HCT116 (cell line): Measurements from ENCODE around the gene GFY. TPM values are rescaled to one million over a fixed set of nuclear protein-coding genes. Genes with fewer than 3 reads are reported as not detected.

Experiments used
- ATAC-seq: fragments of 200-7000 bp; cut with Tn5 transposase; 2 replicates; pipeline ENCODE4 v1.9.1; 2020; ENCODE audit warnings: mild to moderate bottlenecking, moderate library complexity
- BruUV-seq: library from RNA; stranded (reverse); fragments of 400-500 nt; replicated peaks from 2 replicates; lab custom pipeline; 2021; lab: Mats Ljungman, UMichigan
- CTCF ChIA-PET: fragments of 300-600 bp; sonication (Branson Sonifier 250); formaldehyde crosslinking; loops from one replicate; lab custom pipeline; 2021; ENCODE audit warnings: antibody characterized with exemption; lab: Charles Lee
- POLR2A ChIA-PET: fragments of 300-600, 350-600 bp; sonication (Branson Sonifier 250); formaldehyde crosslinking; loops from one replicate; lab custom pipeline; 2021; ENCODE audit warnings: antibody characterized with exemption; lab: Charles Lee
- RAD21 ChIA-PET, 2 experiments: fragments of 300-600 bp; sonication (Branson Sonifier 250); formaldehyde crosslinking; loops; one replicate each; lab custom pipeline; 2023; ENCODE audit warnings: low total read pairs in 2 of 2; ENCODE audit not compliant: uncharacterized antibody in 2 of 2, unreplicated experiment in 2 of 2, low non-redundant PET in 1 of 2; lab: Charles Lee
- DNase-seq: peaks from one replicate; pipeline ENCODE4 v3.0.0-alpha.2; 2010; ENCODE audit warnings: low read depth, low spot score
- H2AFZ ChIP-seq: fragments of 200-600 bp; shearing (Covaris generic), sonication (generic); 2 replicates; pipeline ENCODE4 v1.6.1; 2017; ENCODE audit warnings: low read depth, mixed run types, mixed read lengths, antibody characterized with exemption, low read length; ENCODE audit not compliant: poor library complexity, severe bottlenecking
- H3K27ac ChIP-seq: 2 replicates; pipeline ENCODE4 v1.5.1; 2012; ENCODE audit warnings: low read depth, low read length
- H3K27me3 ChIP-seq: fragments of 200-600 bp; sonication (generic); 2 replicates; pipeline ENCODE4 v1.6.1; 2016; ENCODE audit warnings: mixed run types, low read length, mixed read lengths; ENCODE audit not compliant: insufficient read depth
- H3K36me3 ChIP-seq, 2 experiments: fragments of 200-500 bp in 1 of 2; fragments of 200-600 bp in 1 of 2; sonication (Bioruptor generic) in 1 of 2; sonication (generic) in 1 of 2; 2 replicates each; pipeline versions ENCODE4 v1.5.1 to v1.6.1; 2014 to 2016; ENCODE audit warnings: low read length in 2 of 2, inconsistent platforms in 1 of 2, mixed read lengths in 1 of 2, mixed run types in 1 of 2; ENCODE audit not compliant: insufficient read depth in 2 of 2, control insufficient read depth in 1 of 2
- H3K4me1 ChIP-seq, 2 experiments: fragments of 200-600 bp in 1 of 2; sonication (generic) in 1 of 2; 2 replicates each; pipeline versions ENCODE4 v1.5.1 to v1.6.1; 2012 to 2017; ENCODE audit warnings: low read length in 2 of 2, inconsistent platforms in 1 of 2, mild to moderate bottlenecking in 1 of 2, mixed read lengths in 1 of 2, mixed run types in 1 of 2, moderate library complexity in 1 of 2; ENCODE audit not compliant: insufficient read depth in 2 of 2, control insufficient read depth in 1 of 2
- H3K4me2 ChIP-seq: fragments of 200-600 bp; sonication (generic); 2 replicates; pipeline ENCODE4 v1.6.1; 2017; ENCODE audit warnings: mixed run types, low read length, mixed read lengths
- H3K4me3 ChIP-seq, 2 experiments: fragments of 200-600 bp in 1 of 2; sonication (generic) in 1 of 2; replicated peaks in 1 of 2; 2 replicates each; pipeline ENCODE4 v1.5.1; 2011 to 2016; ENCODE audit warnings: low read length in 2 of 2, control low read depth in 1 of 2, low read depth in 1 of 2, mild to moderate bottlenecking in 1 of 2, mixed read lengths in 1 of 2, mixed run types in 1 of 2
- H3K79me2 ChIP-seq: fragments of 200-600 bp; sonication (generic); 2 replicates; pipeline ENCODE4 v1.6.1; 2017; ENCODE audit warnings: mild to moderate bottlenecking, mixed run types, low read length, moderate library complexity, mixed read lengths; ENCODE audit not compliant: insufficient read depth
- H3K9ac ChIP-seq: fragments of 200-600 bp; sonication (generic); 2 replicates; pipeline ENCODE4 v1.6.1; 2016; ENCODE audit warnings: low read length, mixed read lengths
- H3K9me2 ChIP-seq: fragments of 200-600 bp; sonication (generic), shearing (Covaris generic); 2 replicates; pipeline ENCODE4 v1.6.1; 2017; ENCODE audit warnings: mixed run types, mild to moderate bottlenecking, moderate library complexity; ENCODE audit not compliant: insufficient read depth
- H3K9me3 ChIP-seq, 2 experiments: fragments of 200-500 bp in 1 of 2; fragments of 200-600 bp in 1 of 2; sonication (Bioruptor generic) in 1 of 2; sonication (generic) in 1 of 2; 2 replicates each; pipeline ENCODE4 v1.6.1; 2014 to 2017; ENCODE audit warnings: low read length in 2 of 2, mixed read lengths in 2 of 2, inconsistent platforms in 1 of 2, low read depth in 1 of 2, mild to moderate bottlenecking in 1 of 2, mixed run types in 1 of 2, moderate library complexity in 1 of 2; ENCODE audit not compliant: control insufficient read depth in 1 of 2, insufficient read depth in 1 of 2
- H4K20me1 ChIP-seq: fragments of 200-600 bp; sonication (generic), shearing (Covaris generic); 2 replicates; pipeline ENCODE4 v1.6.1; 2017; ENCODE audit warnings: mixed run types, mild to moderate bottlenecking, moderate library complexity; ENCODE audit not compliant: insufficient read depth
- JUND ChIP-seq: IDR thresholded peaks from 2 replicates; pipeline ENCODE4 v1.6.1; 2012
- POLR2A ChIP-seq: IDR thresholded peaks from 2 replicates; pipeline ENCODE4 v1.7.0; 2011; ENCODE audit warnings: borderline replicate concordance; ENCODE audit not compliant: insufficient read depth, insufficient read length; ENCODE audit errors: extremely low read depth
- RAD21 ChIP-seq: IDR thresholded peaks from 2 replicates; pipeline ENCODE4 v1.6.1; 2012; ENCODE audit warnings: low read depth, mild to moderate bottlenecking
- YY1 ChIP-seq: IDR thresholded peaks from 2 replicates; pipeline ENCODE4 v1.6.1; 2011; ENCODE audit warnings: low read length, low read depth, moderate library complexity, mild to moderate bottlenecking; ENCODE audit not compliant: insufficient replicate concordance; ENCODE audit errors: extremely low read depth
- ZFX ChIP-seq: fragments of 450-650 bp; IDR thresholded peaks from 2 replicates; pipeline ENCODE4 v1.6.1; 2017
- intact Hi-C: fragments of 100-400 bp; cut with micrococcal nuclease; formaldehyde crosslinking; loops from 2 replicates; pipeline ENCODE4 v1.10.0; 2022
- total RNA-seq: library from RNA; stranded (reverse); gene quantifications from one replicate; pipeline ENCODE4 v1.2.1, GENCODE V29; 2021; ENCODE audit not compliant: unreplicated experiment
- TF ChIP-seq, protein P1 (sequence below): IDR thresholded peaks from 2 replicates; pipeline ENCODE4 v1.6.1; 2012
- TF ChIP-seq, protein P2 (sequence below), 3 experiments: fragments of 200-600 bp in 1 of 3; sonication (generic) in 1 of 3; IDR thresholded peaks in 2 of 3; conservative IDR thresholded peaks in 1 of 3; 2 replicates each; pipeline ENCODE4 v1.5.1; 2012 to 2017; ENCODE audit warnings: low read depth in 2 of 3, low read length in 2 of 3, antibody characterized with exemption in 1 of 3, borderline replicate concordance in 1 of 3, control low read depth in 1 of 3, mild to moderate bottlenecking in 1 of 3, mixed read lengths in 1 of 3, mixed run types in 1 of 3, moderate library complexity in 1 of 3; ENCODE audit not compliant: insufficient read depth in 1 of 3

GFY gene
- total RNA-seq, 1 experiment from 2014 or later = 2.6 TPM

DNA sequence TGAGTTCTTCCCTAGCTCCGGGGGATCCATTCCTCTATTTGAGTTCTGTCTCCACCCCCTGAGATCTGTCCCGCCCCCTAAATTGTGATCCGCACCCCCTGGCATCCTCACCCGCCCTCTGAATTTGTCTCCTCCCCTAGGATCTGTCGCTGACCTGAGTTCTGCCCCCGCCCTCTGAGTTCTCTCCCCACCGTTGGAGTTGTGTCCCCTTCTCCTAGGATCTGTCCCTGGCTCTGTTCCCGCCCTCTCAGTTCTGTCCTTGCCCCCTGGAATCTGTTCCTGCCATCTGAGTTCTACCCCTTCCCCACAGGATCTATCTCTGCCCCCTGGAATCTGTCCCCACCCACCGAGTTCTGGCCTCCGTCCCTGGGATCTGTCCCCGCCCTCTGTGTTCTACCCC is 17.2 kb downstream of the GFY start:
- ChIA-PET RAD21 (interaction anchor here (0.8 to 1.1 kb wide), 3 partner anchors 16 to 51 kb away, joined by 3 to 5 read pairs (median 5); no protein-coding TSS in a partner anchor), POLR2A (interaction anchor here (0.5 to 1.2 kb wide), 7 partner anchors 10 to 213 kb away, joined by 3 to 8 read pairs (median 4); partner anchors contain the start of genes ALDH16A1 and PIH1D1), CTCF (interaction anchor here (0.6 to 1.5 kb wide), 12 partner anchors 10 to 478 kb away, joined by 3 to 15 read pairs (median 3); partner anchors contain the start of genes DKKL1, PIH1D1 and TEAD2)
- no peak for DNase-seq
- peak overlapping the region; percentile 68 for H2AFZ ChIP-seq
- no peaks in the 10 kb centered on the region for H4K20me1 ChIP-seq
- peaks cover 7 to 33% of the 10 kb centered on the region in 2 experiments; a peak in 3 of 4 replicates for H3K4me1 ChIP-seq
- H3K27me3 ChIP-seq = peaks cover 19% of the 10 kb centered on the region
- no peaks in the 10 kb centered on the region for H3K9me3 ChIP-seq
- TF ChIP-seq RAD21 (no peak), YY1 (no peak), POLR2A (no peak), JUND (no peak), ZFX (no peak)
- TF ChIP-seq, protein P1, sequence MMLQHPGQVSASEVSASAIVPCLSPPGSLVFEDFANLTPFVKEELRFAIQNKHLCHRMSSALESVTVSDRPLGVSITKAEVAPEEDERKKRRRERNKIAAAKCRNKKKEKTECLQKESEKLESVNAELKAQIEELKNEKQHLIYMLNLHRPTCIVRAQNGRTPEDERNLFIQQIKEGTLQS = no peak
- TF ChIP-seq, protein P2, sequence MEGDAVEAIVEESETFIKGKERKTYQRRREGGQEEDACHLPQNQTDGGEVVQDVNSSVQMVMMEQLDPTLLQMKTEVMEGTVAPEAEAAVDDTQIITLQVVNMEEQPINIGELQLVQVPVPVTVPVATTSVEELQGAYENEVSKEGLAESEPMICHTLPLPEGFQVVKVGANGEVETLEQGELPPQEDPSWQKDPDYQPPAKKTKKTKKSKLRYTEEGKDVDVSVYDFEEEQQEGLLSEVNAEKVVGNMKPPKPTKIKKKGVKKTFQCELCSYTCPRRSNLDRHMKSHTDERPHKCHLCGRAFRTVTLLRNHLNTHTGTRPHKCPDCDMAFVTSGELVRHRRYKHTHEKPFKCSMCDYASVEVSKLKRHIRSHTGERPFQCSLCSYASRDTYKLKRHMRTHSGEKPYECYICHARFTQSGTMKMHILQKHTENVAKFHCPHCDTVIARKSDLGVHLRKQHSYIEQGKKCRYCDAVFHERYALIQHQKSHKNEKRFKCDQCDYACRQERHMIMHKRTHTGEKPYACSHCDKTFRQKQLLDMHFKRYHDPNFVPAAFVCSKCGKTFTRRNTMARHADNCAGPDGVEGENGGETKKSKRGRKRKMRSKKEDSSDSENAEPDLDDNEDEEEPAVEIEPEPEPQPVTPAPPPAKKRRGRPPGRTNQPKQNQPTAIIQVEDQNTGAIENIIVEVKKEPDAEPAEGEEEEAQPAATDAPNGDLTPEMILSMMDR (IDR thresholded peaks at IDR 0.05 in 2 of 3, conservative IDR thresholded peaks at IDR 0.05 in 1 of 3; ENCODE audit: borderline replicate concordance in 1 of 3, insufficient read depth in 1 of 3, low read depth in 2 of 3, low read length in 2 of 3) = no peak
- no peaks in the 10 kb centered on the region for H3K79me2 ChIP-seq
- intact Hi-C loops = loop anchor here (2.0 kb wide), 1 partner anchor 218 kb away; no protein-coding TSS in a partner anchor
- H3K36me3 ChIP-seq = peaks cover 4 to 9% of the 10 kb centered on the region in 2 experiments; a peak in 2 of 4 replicates
- peak overlapping the region; percentile 63 to 80; a peak in 3 of 4 replicates for H3K4me3 ChIP-seq
- H3K27ac ChIP-seq = peak overlapping the region; percentile 92; the same call in 1 of the 2 replicates
- no TSS peak for BruUV-seq
- H3K4me2 ChIP-seq = peak overlapping the region; percentile 98
- H3K9me2 ChIP-seq = no peaks in the 10 kb centered on the region
- peak overlapping the region; percentile 86 for H3K9ac ChIP-seq
- no peak for ATAC-seq
